KMS-11 (cell line): ENCODE measurements around the gene SPG21.

Experiments used
- H2AFZ ChIP-seq: fragments of 200-600 bp; sonication (generic); 2 replicates; pipeline ENCODE4 v1.6.1; 2016; ENCODE audit warnings: antibody characterized with exemption, mixed run types, low read depth
- H3K27ac ChIP-seq: fragments of 200-600 bp; sonication (generic); 2 replicates; pipeline ENCODE4 v1.6.1; 2016; ENCODE audit warnings: mild to moderate bottlenecking, mixed run types
- H3K27me3 ChIP-seq: fragments of 200-600 bp; sonication (generic); 2 replicates; pipeline ENCODE4 v1.6.1; 2017; ENCODE audit warnings: mild to moderate bottlenecking, low read depth, mixed run types, moderate library complexity; ENCODE audit not compliant: insufficient read depth
- H3K36me3 ChIP-seq: fragments of 200-600 bp; sonication (generic); 2 replicates; pipeline ENCODE4 v1.6.1; 2017; ENCODE audit warnings: mild to moderate bottlenecking, mixed run types; ENCODE audit not compliant: insufficient read depth
- H3K4me1 ChIP-seq: fragments of 200-600 bp; sonication (generic); 2 replicates; pipeline ENCODE4 v1.6.1; 2016; ENCODE audit warnings: mild to moderate bottlenecking, low read depth, mixed run types; ENCODE audit not compliant: poor library complexity, severe bottlenecking
- H3K4me2 ChIP-seq: fragments of 200-600 bp; sonication (generic); 2 replicates; pipeline ENCODE4 v1.7.0; 2016; ENCODE audit warnings: mild to moderate bottlenecking, mixed run types
- H3K4me3 ChIP-seq: fragments of 200-600 bp; sonication (generic); IDR thresholded peaks from 2 replicates; pipeline ENCODE4 v1.6.1; 2017; ENCODE audit warnings: low read depth, low read length, mixed read lengths; ENCODE audit not compliant: insufficient read depth
- H3K79me2 ChIP-seq: fragments of 200-600 bp; sonication (generic); 2 replicates; pipeline ENCODE4 v1.6.1; 2016; ENCODE audit warnings: low read depth, mixed run types; ENCODE audit not compliant: insufficient read depth
- H3K9ac ChIP-seq: fragments of 200-600 bp; sonication (generic); 2 replicates; pipeline ENCODE4 v1.6.1; 2016; ENCODE audit warnings: mild to moderate bottlenecking, mixed run types
- H4K20me1 ChIP-seq: fragments of 200-600 bp; sonication (generic); 2 replicates; pipeline ENCODE4 v1.6.1; 2016; ENCODE audit warnings: mild to moderate bottlenecking, mixed run types; ENCODE audit not compliant: insufficient read depth
- TF ChIP-seq, protein P1 (sequence below): fragments of 200-600 bp; sonication (generic); conservative IDR thresholded peaks from 2 replicates; pipeline ENCODE4 v1.6.1; 2017; ENCODE audit warnings: low read depth, mild to moderate bottlenecking, antibody characterized with exemption, low read length, moderate library complexity, mixed read lengths

Gene SPG21

DNA sequence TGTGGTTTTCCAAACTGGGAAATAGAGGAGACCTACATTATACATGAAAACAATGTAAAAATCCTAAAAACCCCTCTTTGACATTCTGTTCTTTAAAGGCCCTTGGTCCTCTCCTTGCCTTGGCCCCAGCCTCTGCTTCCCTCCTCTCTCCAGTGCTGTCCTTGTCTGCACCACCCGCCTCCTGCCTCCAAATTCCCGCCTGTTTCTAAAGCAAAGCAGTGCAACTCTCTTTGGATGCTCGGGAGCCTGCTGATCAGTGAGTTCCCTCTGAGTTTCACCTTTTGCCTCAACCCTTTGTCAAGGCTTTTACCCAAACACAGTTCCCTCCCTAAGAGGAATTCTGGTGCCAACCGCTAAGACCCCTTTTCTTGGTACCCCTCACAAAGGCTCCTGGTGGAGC is 70.0 kb downstream of the SPG21 start:
- Histone ChIP-seq H4K20me1 (no peaks in the 10 kb centered on the region), H3K9ac (no peak overlapping the region), H3K79me2 (no peaks in the 10 kb centered on the region), H3K4me2 (no peak overlapping the region), H2AFZ (no peak overlapping the region), H3K27me3 (no peaks in the 10 kb centered on the region), H3K4me3 (no peak overlapping the region), H3K27ac (no peak overlapping the region), H3K36me3 (no peaks in the 10 kb centered on the region), H3K4me1 (no peaks in the 10 kb centered on the region)
- TF ChIP-seq, protein P1, sequence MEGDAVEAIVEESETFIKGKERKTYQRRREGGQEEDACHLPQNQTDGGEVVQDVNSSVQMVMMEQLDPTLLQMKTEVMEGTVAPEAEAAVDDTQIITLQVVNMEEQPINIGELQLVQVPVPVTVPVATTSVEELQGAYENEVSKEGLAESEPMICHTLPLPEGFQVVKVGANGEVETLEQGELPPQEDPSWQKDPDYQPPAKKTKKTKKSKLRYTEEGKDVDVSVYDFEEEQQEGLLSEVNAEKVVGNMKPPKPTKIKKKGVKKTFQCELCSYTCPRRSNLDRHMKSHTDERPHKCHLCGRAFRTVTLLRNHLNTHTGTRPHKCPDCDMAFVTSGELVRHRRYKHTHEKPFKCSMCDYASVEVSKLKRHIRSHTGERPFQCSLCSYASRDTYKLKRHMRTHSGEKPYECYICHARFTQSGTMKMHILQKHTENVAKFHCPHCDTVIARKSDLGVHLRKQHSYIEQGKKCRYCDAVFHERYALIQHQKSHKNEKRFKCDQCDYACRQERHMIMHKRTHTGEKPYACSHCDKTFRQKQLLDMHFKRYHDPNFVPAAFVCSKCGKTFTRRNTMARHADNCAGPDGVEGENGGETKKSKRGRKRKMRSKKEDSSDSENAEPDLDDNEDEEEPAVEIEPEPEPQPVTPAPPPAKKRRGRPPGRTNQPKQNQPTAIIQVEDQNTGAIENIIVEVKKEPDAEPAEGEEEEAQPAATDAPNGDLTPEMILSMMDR: no peak

- H3K9ac ChIP-seq: no peak overlapping the region
- H3K4me2 ChIP-seq: no peak overlapping the region
- no peaks in the 10 kb centered on the region for H3K27me3 ChIP-seq
- H3K4me3 ChIP-seq: no peak overlapping the region
- no peaks in the 10 kb centered on the region for H3K79me2 ChIP-seq
- H3K36me3 ChIP-seq: no peaks in the 10 kb centered on the region
- peaks cover 2% of the 10 kb centered on the region for H3K4me1 ChIP-seq
- H3K27ac ChIP-seq: no peak overlapping the region
- TF ChIP-seq, protein P1: no peak
- H2AFZ ChIP-seq: no peak overlapping the region
- H4K20me1 ChIP-seq: no peaks in the 10 kb centered on the region
Observed at GRCh38 chr15:64917211-64917610, 72.5 kb downstream of the SPG21 start.

DNA sequence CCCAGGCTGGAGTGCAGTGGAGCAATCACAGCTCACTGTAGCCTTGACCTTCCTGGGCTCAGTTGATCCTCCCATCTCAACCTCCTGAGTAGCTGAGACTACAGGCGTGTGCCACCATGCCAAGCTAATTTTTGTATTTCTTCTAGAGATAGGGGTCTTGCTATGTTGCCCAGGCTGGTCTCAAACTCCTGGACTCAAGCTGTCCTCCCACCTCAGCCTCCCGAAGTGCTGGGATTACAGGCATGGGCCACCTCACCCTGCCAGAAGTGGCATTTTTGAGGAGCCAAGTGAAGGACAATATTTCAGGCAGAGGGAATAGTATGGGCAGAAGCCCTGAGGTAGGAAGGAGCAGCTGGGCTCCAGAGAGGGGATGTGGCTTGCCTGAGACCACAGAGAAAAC is 73.3 kb downstream of the SPG21 start:
- Histone ChIP-seq H2AFZ (no peak overlapping the region), H3K4me3 (no peak overlapping the region), H3K9ac (no peak overlapping the region), H3K79me2 (no peaks in the 10 kb centered on the region), H4K20me1 (no peaks in the 10 kb centered on the region), H3K4me1 (peaks cover 5% of the 10 kb centered on the region), H3K27me3 (no peaks in the 10 kb centered on the region), H3K27ac (no peak overlapping the region), H3K4me2 (no peak overlapping the region), H3K36me3 (no peaks in the 10 kb centered on the region)
- TF ChIP-seq, protein P1: no peak

GRCh38 chr15:64915518-64916227 is 74.0 kb downstream of the SPG21 start:
- Histone ChIP-seq H3K4me3 (no peak overlapping the region), H3K36me3 (no peaks in the 10 kb centered on the region), H3K9ac (no peak overlapping the region), H3K27ac (no peak overlapping the region), H3K4me2 (no peak overlapping the region), H3K4me1 (peaks cover 11% of the 10 kb centered on the region), H4K20me1 (no peaks in the 10 kb centered on the region), H2AFZ (no peak overlapping the region), H3K79me2 (no peaks in the 10 kb centered on the region), H3K27me3 (no peaks in the 10 kb centered on the region)
- TF ChIP-seq, protein P1: no peak
